Measurements from ENCODE around the gene CBFA2T2. TPM values are rescaled to one million over a fixed set of nuclear protein-coding genes. Genes with fewer than 3 reads are reported as not detected.
"Not testable (repeated sequence)": the region's sequence is repeated elsewhere in the genome, so short reads cannot be mapped to it uniquely, and the experiment has no call there.

The CBFA2T2 gene
- total RNA-seq, 1 donor from 2014 or later, result 10.5 TPM

- no peak for DNase-seq (ENCODE audit: low spot score)
Measured at GRCh38 chr20:33541797-33542196, 51.9 kb downstream of the CBFA2T2 start.

- DNase-seq (ENCODE audit: low spot score), result no peak
Measured at GRCh38 chr20:33545763-33546162, 55.9 kb downstream of the CBFA2T2 start.

- no peak for DNase-seq (ENCODE audit: low spot score)
Measured at GRCh38 chr20:33549229-33549999, 59.5 kb downstream of the CBFA2T2 start.

- DNase-seq (ENCODE audit: low spot score), result no peak
Measured at GRCh38 chr20:33551778-33552177, 61.9 kb downstream of the CBFA2T2 start.

GRCh38 chr20:33552519-33552918, 62.6 kb downstream of the CBFA2T2 start:
- DNase-seq (ENCODE audit: low spot score), result no peak

GRCh38 chr20:33553516-33553915, 63.6 kb downstream of the CBFA2T2 start:
- DNase-seq (ENCODE audit: low spot score), result no peak

- DNase-seq (ENCODE audit: low spot score), result no peak
Measured at GRCh38 chr20:33554914-33555420, 65.1 kb downstream of the CBFA2T2 start.

- no peak for DNase-seq (ENCODE audit: low spot score)
Measured at GRCh38 chr20:33555755-33556154, 65.9 kb downstream of the CBFA2T2 start.

- DNase-seq (ENCODE audit: low spot score), result no peak
Measured at GRCh38 chr20:33556246-33556645, 66.3 kb downstream of the CBFA2T2 start.

GRCh38 chr20:33558348-33559144, 68.7 kb downstream of the CBFA2T2 start:
- DNase-seq (ENCODE audit: low spot score), result no peak

GRCh38 chr20:33559212-33559611, 69.3 kb downstream of the CBFA2T2 start:
- no peak for DNase-seq (ENCODE audit: low spot score)

GRCh38 chr20:33560026-33560425, 70.1 kb downstream of the CBFA2T2 start:
- DNase-seq (ENCODE audit: low spot score), result no peak

- not testable (repeated sequence) for DNase-seq (ENCODE audit: low spot score)
Measured at GRCh38 chr20:33561053-33561452, 71.2 kb downstream of the CBFA2T2 start.

- DNase-seq (ENCODE audit: low spot score), result no peak
Measured at GRCh38 chr20:33561692-33562601, 72.1 kb downstream of the CBFA2T2 start.

- DNase-seq (ENCODE audit: low spot score), result no peak
Measured at GRCh38 chr20:33563788-33564187, 73.9 kb downstream of the CBFA2T2 start.

- no peak for DNase-seq (ENCODE audit: low spot score)
Measured at GRCh38 chr20:33566781-33567603, 77.1 kb downstream of the CBFA2T2 start.

GRCh38 chr20:33567949-33568348, 78.1 kb downstream of the CBFA2T2 start:
- no peak for DNase-seq (ENCODE audit: low spot score)

GRCh38 chr20:33568378-33568777, 78.5 kb downstream of the CBFA2T2 start:
- no peak for DNase-seq (ENCODE audit: low spot score)

- DNase-seq (ENCODE audit: low spot score), result no peak
Measured at GRCh38 chr20:33568868-33569801, 79.2 kb downstream of the CBFA2T2 start.

All from mesenteric fat pad (tissue), 1 donor.